SK-N-MC (cell line): ENCODE measurements around the gene RBMS3.

Experiments used
- DNase-seq: peaks from one replicate; pipeline ENCODE4 v3.0.0-alpha.2; 2011; ENCODE audit warnings: low read depth, low spot score
- H3K27ac ChIP-seq: fragments of 200-600 bp; sonication (generic); 2 replicates; pipeline ENCODE4 v1.5.1; 2016; ENCODE audit warnings: mixed run types
- H3K36me3 ChIP-seq: fragments of 200-600 bp; sonication (generic); 2 replicates; pipeline ENCODE4 v1.6.1; 2017; ENCODE audit warnings: antibody characterized with exemption, low read length, mixed read lengths; ENCODE audit not compliant: insufficient read depth
- H3K4me3 ChIP-seq: fragments of 200-600 bp; sonication (generic); 2 replicates; pipeline ENCODE4 v1.5.1; 2016
- H3K9ac ChIP-seq: fragments of 200-600 bp; sonication (generic); 2 replicates; pipeline ENCODE4 v1.8.0; 2017; ENCODE audit warnings: mixed run types, mixed read lengths; ENCODE audit not compliant: insufficient read length
- H3K9me3 ChIP-seq: fragments of 200-600 bp; sonication (generic); 2 replicates; pipeline ENCODE4 v1.6.1; 2017; ENCODE audit warnings: low read depth, mild to moderate bottlenecking, antibody characterized with exemption, low read length, moderate library complexity, mixed read lengths
- EZH2 ChIP-seq: fragments of 200-600 bp; sonication (generic); IDR thresholded peaks from one replicate; pipeline ENCODE4 v1.6.1; 2017; ENCODE audit warnings: antibody characterized with exemption
- FOXP2 ChIP-seq: optimal IDR thresholded peaks from 2 replicates; pipeline ENCODE3; 2011; ENCODE audit warnings: mild to moderate bottlenecking, moderate library complexity; ENCODE audit not compliant: insufficient read depth; ENCODE audit errors: extremely low read length, control extremely low read depth
- POLR2AphosphoS5 ChIP-seq: IDR thresholded peaks from 2 replicates; pipeline ENCODE4 v1.6.1; 2012; ENCODE audit warnings: mild to moderate bottlenecking, low read depth, low read length, borderline replicate concordance

The RBMS3 gene

GRCh38 chr3:29759411-29760225, 478.7 kb downstream of the RBMS3 start:
- H3K9ac ChIP-seq = no peak overlapping the region
- H3K4me3 ChIP-seq = no peak overlapping the region
- no peaks in the 10 kb centered on the region for H3K36me3 ChIP-seq
- no peak for TF ChIP-seq POLR2AphosphoS5
- no peak for TF ChIP-seq EZH2
- TF ChIP-seq FOXP2 = no peak
- DNase-seq = no peak
- H3K9me3 ChIP-seq = no peaks in the 10 kb centered on the region
- no peak overlapping the region for H3K27ac ChIP-seq

GRCh38 chr3:29760226-29760685, 479.4 kb downstream of the RBMS3 start:
- no peak overlapping the region for H3K27ac ChIP-seq
- DNase-seq = no peak

GRCh38 chr3:29761517-29761916, 480.6 kb downstream of the RBMS3 start:
- Histone ChIP-seq H3K9ac (no peak overlapping the region), H3K4me3 (no peak overlapping the region), H3K36me3 (no peaks in the 10 kb centered on the region), H3K27ac (no peak overlapping the region), H3K9me3 (no peaks in the 10 kb centered on the region)
- no peak for TF ChIP-seq POLR2AphosphoS5
- TF ChIP-seq FOXP2 = no peak
- TF ChIP-seq EZH2 = no peak
- no peak for DNase-seq

More at GRCh38 chr3:29760226-29760685, 479.4 kb downstream of the RBMS3 start:
- no peak overlapping the region for H3K9ac ChIP-seq
- no peaks in the 10 kb centered on the region for H3K9me3 ChIP-seq
- no peak overlapping the region for H3K4me3 ChIP-seq
- H3K36me3 ChIP-seq = no peaks in the 10 kb centered on the region
- TF ChIP-seq POLR2AphosphoS5 (no peak), FOXP2 (no peak), EZH2 (no peak)

GRCh38 chr3:29763115-29763514, 482.2 kb downstream of the RBMS3 start:
- DNase-seq = no peak
- TF ChIP-seq POLR2AphosphoS5 = no peak
- H3K27ac ChIP-seq = peak overlapping the region; percentile 76; the same call in 1 of the 2 replicates

GRCh38 chr3:29764041-29764440, 483.2 kb downstream of the RBMS3 start:
- peak overlapping the region; percentile 52 for H3K4me3 ChIP-seq
- TF ChIP-seq FOXP2 (no peak), EZH2 (no peak), POLR2AphosphoS5 (no peak)
- no peak overlapping the region for H3K9ac ChIP-seq
- no peaks in the 10 kb centered on the region for H3K36me3 ChIP-seq
- H3K27ac ChIP-seq = peak overlapping the region; percentile 76; the same call in 1 of the 2 replicates
- H3K9me3 ChIP-seq = no peaks in the 10 kb centered on the region
- peak; percentile 42 for DNase-seq

More at GRCh38 chr3:29763115-29763514, 482.2 kb downstream of the RBMS3 start:
- Histone ChIP-seq H3K9ac (no peak overlapping the region), H3K4me3 (no peak overlapping the region), H3K9me3 (no peaks in the 10 kb centered on the region), H3K36me3 (no peaks in the 10 kb centered on the region)

- no peaks in the 10 kb centered on the region for H3K9me3 ChIP-seq
- H3K36me3 ChIP-seq = no peaks in the 10 kb centered on the region
- TF ChIP-seq FOXP2 (no peak), EZH2 (no peak), POLR2AphosphoS5 (no peak; the same call in 1 of the 2 replicates)
- peak overlapping the region; percentile 76; the same call in 1 of the 2 replicates for H3K27ac ChIP-seq
- DNase-seq = peak; percentile 61
- peak overlapping the region; percentile 52 for H3K4me3 ChIP-seq
- H3K9ac ChIP-seq = peak overlapping the region; percentile 47
Observed at GRCh38 chr3:29764603-29765254, 483.9 kb downstream of the RBMS3 start.

GRCh38 chr3:29771602-29772001, 490.7 kb downstream of the RBMS3 start:
- no peak overlapping the region for H3K4me3 ChIP-seq
- DNase-seq = no peak

GRCh38 chr3:29772436-29772835, 491.6 kb downstream of the RBMS3 start:
- no peak overlapping the region for H3K4me3 ChIP-seq
- H3K27ac ChIP-seq = no peak overlapping the region
- TF ChIP-seq POLR2AphosphoS5 = no peak
- TF ChIP-seq FOXP2 = no peak
- TF ChIP-seq EZH2 = no peak
- H3K9me3 ChIP-seq = no peaks in the 10 kb centered on the region
- H3K9ac ChIP-seq = no peak overlapping the region
- H3K36me3 ChIP-seq = no peaks in the 10 kb centered on the region
- DNase-seq = no peak

More at GRCh38 chr3:29771602-29772001, 490.7 kb downstream of the RBMS3 start:
- no peak overlapping the region for H3K27ac ChIP-seq
- no peaks in the 10 kb centered on the region for H3K36me3 ChIP-seq
- no peak for TF ChIP-seq EZH2
- no peak for TF ChIP-seq POLR2AphosphoS5
- no peak for TF ChIP-seq FOXP2
- no peak overlapping the region for H3K9ac ChIP-seq
- no peaks in the 10 kb centered on the region for H3K9me3 ChIP-seq
